ENCODE results near the gene KCTD15.

Gene KCTD15

DNA sequence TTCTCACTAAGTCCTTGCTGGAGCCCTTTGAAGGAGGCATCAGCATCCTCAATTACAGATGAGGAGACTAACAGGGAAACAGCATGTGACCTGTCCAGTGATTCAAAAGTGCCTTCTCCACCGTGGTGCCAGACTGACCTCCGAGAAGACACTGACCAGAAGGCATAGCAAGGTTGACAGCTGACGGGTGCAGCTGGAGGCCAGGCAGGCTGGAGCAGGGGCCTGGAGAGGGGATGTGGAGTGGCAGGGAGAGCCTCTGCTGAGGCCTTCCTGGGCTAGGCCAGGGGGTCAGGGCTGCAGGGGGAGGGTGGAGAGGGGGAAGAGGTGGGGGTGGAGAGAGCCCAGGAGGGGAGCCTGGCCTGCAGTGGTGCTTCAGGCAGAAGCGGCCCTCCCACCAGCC lies 66.3 kb downstream of the KCTD15 start:
- no peak for DNase-seq

GRCh38 chr19:33863436-33863835 lies 66.8 kb downstream of the KCTD15 start:
- no peak for DNase-seq

DNA sequence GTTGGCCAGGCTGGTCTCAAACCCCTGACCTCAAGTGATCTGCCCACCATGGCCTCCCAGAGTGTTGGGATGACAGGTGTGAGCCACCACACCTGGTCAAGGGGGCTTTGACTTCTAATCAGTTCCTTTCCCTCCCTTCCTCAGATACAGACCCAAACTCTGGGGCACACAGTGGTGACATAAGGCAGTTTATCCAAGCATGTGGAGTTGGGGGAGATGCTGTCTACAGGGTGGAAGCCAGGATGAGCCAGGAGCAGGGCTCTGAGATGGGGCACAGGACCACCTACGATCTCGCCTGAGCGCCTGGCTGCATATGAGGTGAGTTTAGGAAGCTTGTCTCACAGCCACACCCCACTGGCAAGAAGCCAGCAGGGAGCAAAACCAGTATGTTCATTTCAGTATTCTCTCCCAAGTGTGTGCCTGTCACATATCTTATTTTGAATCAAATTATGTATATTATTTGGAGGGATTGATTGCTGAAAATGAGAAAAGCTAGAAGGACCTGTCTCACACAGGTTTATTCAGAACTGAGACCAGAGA lies 67.7 kb downstream of the KCTD15 start:
- DNase-seq: no peak

GRCh38 chr19:33865306-33865705 lies 68.6 kb downstream of the KCTD15 start:
- no peak for DNase-seq

Measured in cortex of kidney (tissue), 1 donor.